SK-N-SH (cell line): Measurements from ENCODE around the gene SEMA4F. TPM values are rescaled to one million over a fixed set of nuclear protein-coding genes. Genes with fewer than 3 reads are reported as not detected.

ENCODE experiments used
- CTCF ChIA-PET: fragments of 300-600, 350-600 bp; formaldehyde crosslinking; extraction: SDS; loops from one replicate; lab custom pipeline; 2021; lab: Yijun Ruan, JAX
- POLR2A ChIA-PET: fragments of 350-600 bp; sonication (Branson Sonifier 250); formaldehyde crosslinking; extraction: SDS; loops from one replicate; lab custom pipeline; 2020; ENCODE audit warnings: antibody characterized with exemption, inconsistent platforms; lab: Yijun Ruan, JAX
- DNase-seq: peaks from one replicate; pipeline ENCODE4 v3.0.0; 2012
- H2AFZ ChIP-seq: fragments of 200-600 bp; sonication (generic); 2 replicates; pipeline ENCODE4 v1.8.1; 2016; ENCODE audit warnings: antibody characterized with exemption, mild to moderate bottlenecking, low read depth
- H3F3A ChIP-seq: fragments of 200-600 bp; sonication (generic); replicated peaks from 2 replicates; pipeline ENCODE3; 2016; ENCODE audit warnings: antibody characterized with exemption, mild to moderate bottlenecking; ENCODE audit not compliant: insufficient read depth
- H3K27ac ChIP-seq, 2 experiments: fragments of 200-500 bp in 1 of 2; fragments of 200-600 bp in 1 of 2; sonication (Bioruptor generic) in 1 of 2; sonication (generic), shearing (Covaris generic) in 1 of 2; 2 replicates each; pipeline versions ENCODE4 v1.5.1 to v1.6.1; 2014 to 2016; ENCODE audit warnings: low read depth in 2 of 2, inconsistent platforms in 1 of 2, low read length in 1 of 2, mild to moderate bottlenecking in 1 of 2, mixed read lengths in 1 of 2
- H3K27me3 ChIP-seq: fragments of 200-600 bp; sonication (generic), shearing (Covaris generic); 2 replicates; pipeline ENCODE4 v1.6.1; 2016; ENCODE audit warnings: mixed run types; ENCODE audit not compliant: insufficient read depth
- H3K36me3 ChIP-seq, 2 experiments: fragments of 200-500 bp in 1 of 2; fragments of 200-600 bp in 1 of 2; sonication (Bioruptor generic) in 1 of 2; sonication (generic) in 1 of 2; replicated peaks in 1 of 2; 2 replicates each; pipeline versions ENCODE3 to v1.5.1; 2014 to 2016; ENCODE audit warnings: low read length in 1 of 2, mild to moderate bottlenecking in 1 of 2; ENCODE audit not compliant: insufficient read depth in 2 of 2, control insufficient read depth in 1 of 2
- H3K4me1 ChIP-seq, 2 experiments: fragments of 200-500 bp in 1 of 2; fragments of 200-600 bp in 1 of 2; sonication (Bioruptor generic) in 1 of 2; sonication (generic), shearing (Covaris generic) in 1 of 2; 2 replicates each; pipeline versions ENCODE4 v1.5.1 to v1.6.1; 2014 to 2016; ENCODE audit warnings: low read depth in 1 of 2, low read length in 1 of 2, mixed run types in 1 of 2; ENCODE audit not compliant: insufficient read depth in 2 of 2, control insufficient read depth in 1 of 2
- H3K4me2 ChIP-seq: fragments of 200-600 bp; sonication (generic), shearing (Covaris generic); 2 replicates; pipeline ENCODE4 v1.6.1; 2017; ENCODE audit warnings: mixed run types
- H3K4me3 ChIP-seq, 2 experiments: fragments of 200-500 bp in 1 of 2; fragments of 200-600 bp in 1 of 2; sonication (Bioruptor generic) in 1 of 2; sonication (generic), shearing (Covaris generic) in 1 of 2; 2 replicates each; pipeline versions ENCODE4 v1.5.1 to v1.8.1; 2014 to 2016; ENCODE audit warnings: low read depth in 2 of 2, inconsistent platforms in 1 of 2, low read length in 1 of 2, mild to moderate bottlenecking in 1 of 2, mixed read lengths in 1 of 2, moderate library complexity in 1 of 2
- H3K79me2 ChIP-seq: fragments of 200-600 bp; sonication (generic); 2 replicates; pipeline ENCODE4 v1.8.1; 2017; ENCODE audit warnings: mild to moderate bottlenecking; ENCODE audit not compliant: insufficient read depth
- H3K9ac ChIP-seq: fragments of 200-600 bp; sonication (generic); 2 replicates; pipeline ENCODE4 v1.6.1; 2017; ENCODE audit warnings: mixed run types
- H3K9me2 ChIP-seq: fragments of 200-600 bp; sonication (generic); 2 replicates; pipeline ENCODE4 v1.6.1; 2017; ENCODE audit warnings: mixed run types
- H3K9me3 ChIP-seq: fragments of 200-600 bp; sonication (generic); 2 replicates; pipeline ENCODE4 v1.6.1; 2017; ENCODE audit warnings: mixed run types, mild to moderate bottlenecking, moderate library complexity
- H4K20me1 ChIP-seq: fragments of 200-600 bp; sonication (generic); 2 replicates; pipeline ENCODE4 v1.6.1; 2017; ENCODE audit warnings: mild to moderate bottlenecking, mixed run types; ENCODE audit not compliant: insufficient read depth
- CTCF ChIP-seq: fragments of 200-600 bp; sonication (generic); IDR thresholded peaks from 2 replicates; pipeline ENCODE4 v1.6.1; 2017; ENCODE audit warnings: antibody characterized with exemption, mild to moderate bottlenecking, moderate library complexity
- FOSL2 ChIP-seq: IDR thresholded peaks from 2 replicates; pipeline ENCODE4 v1.4.0; 2012; ENCODE audit warnings: low read depth, mild to moderate bottlenecking, moderate library complexity, borderline replicate concordance
- JUND ChIP-seq: IDR thresholded peaks from 2 replicates; pipeline ENCODE4 v1.4.0; 2012
- NFIC ChIP-seq: IDR thresholded peaks from 2 replicates; pipeline ENCODE4 v1.4.0; 2012; ENCODE audit warnings: borderline replicate concordance
- PBX3 ChIP-seq: IDR thresholded peaks from 2 replicates; pipeline ENCODE4; 2012
- RAD21 ChIP-seq: IDR thresholded peaks from 2 replicates; pipeline ENCODE4 v1.6.1; 2012; ENCODE audit warnings: mild to moderate bottlenecking, low read length
- TAF1 ChIP-seq: IDR thresholded peaks from 2 replicates; pipeline ENCODE4 v1.6.1; 2012; ENCODE audit warnings: low read depth, mild to moderate bottlenecking, low read length, moderate library complexity, borderline replicate concordance
- TEAD4 ChIP-seq: IDR thresholded peaks from 2 replicates; pipeline ENCODE4 v1.4.0; 2012; ENCODE audit warnings: mild to moderate bottlenecking, borderline replicate concordance; ENCODE audit not compliant: insufficient read depth
- WGBS: methylation state at CpG from one replicate; pipeline ENCODE4 v1.1.6; 2017; ENCODE audit warnings: low lambda C conversion rate; 5-methylcytosine and 5-hydroxymethylcytosine counted together
- polyA plus RNA-seq, 3 experiments: library from polyadenylated mRNA; depleted of rRNA; stranded (reverse); fragments of >200 nt; gene quantifications; 2 replicates each; pipeline ENCODE4 v1.2.3, GENCODE V29; 2012

Gene SEMA4F
- polyA plus RNA-seq, 1 of the 3 experiments (the other 2 are of a cell fraction): 17.3 TPM

- ChIA-PET CTCF (interaction anchor here (1.0 to 1.6 kb wide), 3 partner anchors 10 to 19 kb away, joined by 3 to 5 read pairs (median 3); no protein-coding TSS in a partner anchor), POLR2A (no interaction called here)
- Histone ChIP-seq H3K4me2 (no peak overlapping the region), H3K27me3 (no peaks in the 10 kb centered on the region), H3K27ac (no peak overlapping the region), H3K9me2 (no peaks in the 10 kb centered on the region), H3K9me3 (no peaks in the 10 kb centered on the region), H3F3A (no peaks in the 10 kb centered on the region), H3K9ac (no peak overlapping the region), H3K79me2 (no peaks in the 10 kb centered on the region), H3K4me3 (no peak overlapping the region), H2AFZ (no peak overlapping the region), H3K4me1 (peaks cover 0 to 3% of the 10 kb centered on the region in 2 experiments; a peak in 1 of 4 replicates), H4K20me1 (no peaks in the 10 kb centered on the region), H3K36me3 (peaks cover 6 to 30% of the 10 kb centered on the region in 2 experiments)
- TF ChIP-seq NFIC (0 out of 2 replicates have a peak, but pooled peaks have one; percentile 15), FOSL2 (no peak)
- DNase-seq: no peak
These were observed 17.4 kb downstream of the SEMA4F start for GRCh38 chr2:74671479-74671878.

- TF ChIP-seq TAF1 (no peak), JUND (no peak), TEAD4 (no peak), CTCF (no peak)
- Histone ChIP-seq H4K20me1 (no peaks in the 10 kb centered on the region), H3K9me3 (no peaks in the 10 kb centered on the region), H3K4me3 (no peak overlapping the region), H3K4me1 (peaks cover 0 to 3% of the 10 kb centered on the region in 2 experiments; a peak in 1 of 4 replicates), H3K9ac (no peak overlapping the region), H3K4me2 (no peak overlapping the region), H3F3A (no peaks in the 10 kb centered on the region), H3K27ac (no peak overlapping the region), H3K36me3 (peaks cover 3 to 45% of the 10 kb centered on the region in 2 experiments), H3K9me2 (no peaks in the 10 kb centered on the region), H3K79me2 (no peaks in the 10 kb centered on the region), H2AFZ (no peak overlapping the region), H3K27me3 (no peaks in the 10 kb centered on the region)
- ChIA-PET CTCF (interaction anchor here (0.6 to 1.3 kb wide), 4 partner anchors 9 to 246 kb away, joined by 3 read pairs; no protein-coding TSS in a partner anchor), POLR2A (no interaction called here)
- WGBS: 73% methylated on average over 7 of the region's 7 CpGs
- no peak for DNase-seq
These were observed 19.9 kb downstream of the SEMA4F start for GRCh38 chr2:74673826-74674528.

- CTCF ChIA-PET: interaction anchor here (1.0 to 1.3 kb wide), 6 partner anchors 10 to 201 kb away, joined by 3 to 5 read pairs (median 3); partner anchors contain the start of gene SEMA4F
- 90% methylated on average over 6 of the region's 6 CpGs for WGBS
These were observed 21.0 kb downstream of the SEMA4F start for GRCh38 chr2:74675090-74675489.

More at GRCh38 chr2:74675090-74675489, 21.0 kb downstream of the SEMA4F start:
- Histone ChIP-seq H3K79me2 (no peaks in the 10 kb centered on the region), H3K4me2 (no peak overlapping the region), H3K27ac (no peak overlapping the region), H3K4me3 (no peak overlapping the region), H3K9me2 (no peaks in the 10 kb centered on the region), H3K36me3 (peaks cover 3 to 51% of the 10 kb centered on the region in 2 experiments), H3K27me3 (no peaks in the 10 kb centered on the region), H4K20me1 (no peaks in the 10 kb centered on the region), H3K9me3 (no peaks in the 10 kb centered on the region), H3K9ac (no peak overlapping the region), H3F3A (no peaks in the 10 kb centered on the region), H3K4me1 (peaks cover 0 to 3% of the 10 kb centered on the region in 2 experiments; a peak in 1 of 4 replicates), H2AFZ (no peak overlapping the region)
- peak; percentile 27 for DNase-seq
- TF ChIP-seq PBX3 (no peak), RAD21 (peak; percentile 18), CTCF (peak; percentile 39; the same call in 1 of the 2 replicates), NFIC (no peak)
- POLR2A ChIA-PET: no interaction called here
